Measurements from ENCODE around the gene MAP3K6. TPM values are rescaled to one million over a fixed set of nuclear protein-coding genes. Genes with fewer than 3 reads are reported as not detected.

Gene MAP3K6
- total RNA-seq, 1 experiment from 2014 or later: 25.1 TPM

DNA sequence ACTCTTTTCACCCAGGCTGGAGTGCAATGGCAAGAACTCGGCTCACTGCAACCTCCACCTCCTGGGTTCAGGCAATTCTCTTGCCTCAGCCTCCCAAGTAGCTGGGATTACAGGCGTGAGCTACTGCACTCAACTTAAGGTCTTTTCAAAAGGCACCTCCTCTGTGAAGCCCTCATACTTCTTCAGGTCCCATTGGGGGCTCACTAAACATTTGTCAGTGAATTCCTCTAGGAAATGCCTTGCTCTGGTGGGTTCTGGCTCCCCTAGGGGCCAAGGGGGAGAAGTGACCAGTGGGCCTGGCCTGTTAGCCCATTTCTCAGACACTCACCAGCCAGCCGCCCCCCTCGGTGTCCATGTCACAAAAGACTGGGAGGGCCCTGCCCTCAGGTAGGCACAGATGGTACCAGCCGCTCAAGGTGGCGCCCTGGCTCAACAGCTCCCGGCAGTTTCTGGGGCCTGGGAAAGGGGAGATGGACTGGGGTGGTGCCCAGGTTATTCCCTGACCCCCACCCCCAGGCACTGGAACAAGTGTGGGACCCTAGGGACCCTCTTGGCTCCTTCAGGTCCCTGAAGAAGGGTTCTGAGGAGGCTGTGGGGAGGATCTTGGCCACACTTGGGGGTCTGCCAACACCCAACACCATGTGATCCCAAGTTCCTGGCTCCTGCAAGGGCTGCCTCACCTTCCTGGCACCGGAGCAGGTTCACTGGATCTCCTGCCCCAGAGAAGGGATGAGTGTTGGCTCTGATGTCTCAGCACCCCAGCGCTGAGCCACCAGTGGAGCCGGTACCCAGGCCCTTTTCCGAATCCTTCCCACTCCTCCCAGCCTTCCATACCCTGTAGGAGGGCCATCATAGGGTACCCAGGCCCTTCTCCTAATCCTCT is 6.3 kb upstream of the MAP3K6 start:
- POLR2A ChIA-PET (ENCODE audit: unreplicated experiment): no interaction called here
- DNase-seq (no peak), ATAC-seq (peak; percentile 24; the same call in 1 of the 2 replicates)
- CTCF ChIA-PET: no interaction called here
- Histone ChIP-seq H3K9me2 (replicated peaks; ENCODE audit: low read length) (no peaks in the 10 kb centered on the region), H3K36me3 (ENCODE audit: low read depth, low read length) (no peaks in the 10 kb centered on the region), H3K4me3 (ENCODE audit: low read length) (no peak overlapping the region), H3F3A (ENCODE audit: low read length, unreplicated experiment) (no peaks in the 10 kb centered on the region), H3K4me1 (ENCODE audit: insufficient read depth, low read length) (no peaks in the 10 kb centered on the region), H3K27ac (ENCODE audit: low read length) (no peak overlapping the region), H3K9me3 (ENCODE audit: low read length) (no peaks in the 10 kb centered on the region), H4K20me1 (ENCODE audit: low read length) (no peaks in the 10 kb centered on the region), H3K27me3 (ENCODE audit: low read length) (no peaks in the 10 kb centered on the region), H3K9ac (ENCODE audit: low read length) (no peak overlapping the region), H3K4me2 (ENCODE audit: low read length) (no peak overlapping the region), H2AFZ (ENCODE audit: low read length) (no peak overlapping the region), H3K79me2 (ENCODE audit: low read length) (no peaks in the 10 kb centered on the region)
- BruUV-seq (replicated peaks): no TSS peak
- TF ChIP-seq EZH2phosphoT487 (IDR thresholded peaks at IDR 0.05; ENCODE audit: borderline replicate concordance, low read length): no peak
- TF ChIP-seq, protein P1, sequence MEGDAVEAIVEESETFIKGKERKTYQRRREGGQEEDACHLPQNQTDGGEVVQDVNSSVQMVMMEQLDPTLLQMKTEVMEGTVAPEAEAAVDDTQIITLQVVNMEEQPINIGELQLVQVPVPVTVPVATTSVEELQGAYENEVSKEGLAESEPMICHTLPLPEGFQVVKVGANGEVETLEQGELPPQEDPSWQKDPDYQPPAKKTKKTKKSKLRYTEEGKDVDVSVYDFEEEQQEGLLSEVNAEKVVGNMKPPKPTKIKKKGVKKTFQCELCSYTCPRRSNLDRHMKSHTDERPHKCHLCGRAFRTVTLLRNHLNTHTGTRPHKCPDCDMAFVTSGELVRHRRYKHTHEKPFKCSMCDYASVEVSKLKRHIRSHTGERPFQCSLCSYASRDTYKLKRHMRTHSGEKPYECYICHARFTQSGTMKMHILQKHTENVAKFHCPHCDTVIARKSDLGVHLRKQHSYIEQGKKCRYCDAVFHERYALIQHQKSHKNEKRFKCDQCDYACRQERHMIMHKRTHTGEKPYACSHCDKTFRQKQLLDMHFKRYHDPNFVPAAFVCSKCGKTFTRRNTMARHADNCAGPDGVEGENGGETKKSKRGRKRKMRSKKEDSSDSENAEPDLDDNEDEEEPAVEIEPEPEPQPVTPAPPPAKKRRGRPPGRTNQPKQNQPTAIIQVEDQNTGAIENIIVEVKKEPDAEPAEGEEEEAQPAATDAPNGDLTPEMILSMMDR (conservative IDR thresholded peaks at IDR 0.05; ENCODE audit: low read depth, low read length): peak; percentile 43
- no peak for TF ChIP-seq EZH2 (IDR thresholded peaks at IDR 0.05; ENCODE audit: low read length, unreplicated experiment)
- intact Hi-C loops (cut with micrococcal nuclease): no loop called here

DNA sequence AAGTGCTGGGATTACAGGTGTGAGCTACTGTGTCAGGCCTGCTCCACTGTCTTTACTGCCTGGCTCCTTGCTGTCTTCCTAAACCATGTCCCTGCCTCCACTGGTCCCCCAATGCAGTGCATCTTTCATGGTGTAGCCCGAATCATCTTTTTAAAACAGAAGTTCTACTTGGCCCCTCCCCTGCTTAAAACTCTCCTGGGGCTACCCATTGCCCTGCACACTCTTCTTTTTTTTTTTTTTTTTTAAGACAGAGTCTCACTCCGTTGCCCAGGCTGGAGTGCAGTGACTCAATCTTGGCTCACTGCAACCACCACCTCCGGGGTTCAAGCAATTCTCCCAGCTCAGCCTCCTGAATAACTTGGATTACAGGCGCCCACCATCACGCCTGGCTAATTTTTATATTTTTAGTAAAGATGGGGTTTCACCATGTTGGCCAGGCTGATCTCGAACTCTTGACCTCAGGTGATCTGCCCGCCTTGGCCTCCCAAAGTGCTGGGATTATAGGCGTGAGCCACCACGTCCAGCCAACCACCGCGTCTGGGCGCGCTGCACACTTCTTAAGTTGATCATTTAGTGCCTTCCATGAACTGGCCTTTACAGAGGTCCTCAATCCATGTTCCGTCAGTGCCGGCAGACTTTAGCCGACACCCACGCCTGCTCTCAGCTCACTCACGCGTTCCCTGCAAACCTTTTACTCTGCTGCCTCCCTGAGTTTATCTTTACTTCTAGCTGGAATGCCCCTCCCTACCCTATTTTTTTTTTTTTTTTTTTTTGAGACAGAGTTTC is 5.5 kb upstream of the MAP3K6 start:
- intact Hi-C loops (cut with micrococcal nuclease): no loop called here
- Histone ChIP-seq H3K4me1 (ENCODE audit: insufficient read depth, low read length) (peaks cover 4% of the 10 kb centered on the region), H3K9me3 (ENCODE audit: low read length) (no peaks in the 10 kb centered on the region), H3F3A (ENCODE audit: low read length, unreplicated experiment) (no peaks in the 10 kb centered on the region), H3K27me3 (ENCODE audit: low read length) (no peaks in the 10 kb centered on the region), H3K79me2 (ENCODE audit: low read length) (no peaks in the 10 kb centered on the region), H3K9me2 (replicated peaks; ENCODE audit: low read length) (no peaks in the 10 kb centered on the region), H3K9ac (ENCODE audit: low read length) (no peak overlapping the region), H3K4me2 (ENCODE audit: low read length) (no peak overlapping the region), H3K36me3 (ENCODE audit: low read depth, low read length) (no peaks in the 10 kb centered on the region), H3K4me3 (ENCODE audit: low read length) (no peak overlapping the region), H4K20me1 (ENCODE audit: low read length) (no peaks in the 10 kb centered on the region), H3K27ac (ENCODE audit: low read length) (no peak overlapping the region), H2AFZ (ENCODE audit: low read length) (no peak overlapping the region)
- ATAC-seq: no peak
- TF ChIP-seq EZH2phosphoT487 (IDR thresholded peaks at IDR 0.05; ENCODE audit: borderline replicate concordance, low read length) (no peak), EZH2 (IDR thresholded peaks at IDR 0.05; ENCODE audit: low read length, unreplicated experiment) (no peak)
- TF ChIP-seq, protein P1 (conservative IDR thresholded peaks at IDR 0.05; ENCODE audit: low read depth, low read length): no peak
- BruUV-seq (replicated peaks): no TSS peak
- ChIA-PET CTCF (no interaction called here), POLR2A (ENCODE audit: unreplicated experiment) (interaction anchor here (0.6 kb wide), 1 partner anchor 75 kb away, joined by 17 read pairs; no protein-coding TSS in a partner anchor)
- DNase-seq: no peak

Measured in PC-3 (cell line).